AG04450 (cell line): ENCODE data around the gene FLYWCH1. TPM values are rescaled to one million over a fixed set of nuclear protein-coding genes. Genes with fewer than 3 reads are reported as not detected.

Experiments used
- CTCF ChIA-PET: fragments of 300-600, 350-600 bp; formaldehyde crosslinking; extraction: SDS; loops from one replicate; lab custom pipeline; 2022; ENCODE audit warnings: antibody characterized with exemption, inconsistent platforms; lab: Charles Lee
- POLR2A ChIA-PET: fragments of 350-600 bp; formaldehyde crosslinking; extraction: SDS; loops from one replicate; lab custom pipeline; 2021; ENCODE audit warnings: antibody characterized with exemption, inconsistent platforms; lab: Yijun Ruan, JAX
- DNase-seq: peaks from one replicate; pipeline ENCODE4 v3.0.0-alpha.2; 2011; ENCODE audit warnings: low read depth, low spot score
- H3K27ac ChIP-seq: one replicate; pipeline ENCODE4 v1.5.1; 2012; ENCODE audit warnings: low read depth, low read length, control low read depth
- H3K27me3 ChIP-seq: one replicate; pipeline ENCODE4 v1.6.0; 2012; ENCODE audit warnings: low read length; ENCODE audit not compliant: control insufficient read depth, insufficient read depth
- H3K4me3 ChIP-seq: 2 replicates; pipeline ENCODE4 v1.5.1; 2011; ENCODE audit warnings: mild to moderate bottlenecking, low read depth, low read length, control low read depth
- H3K9me3 ChIP-seq: 2 replicates; pipeline ENCODE4 v1.5.1; 2012; ENCODE audit warnings: low read length; ENCODE audit not compliant: control insufficient read depth, insufficient read depth
- CTCF ChIP-seq: IDR thresholded peaks from 2 replicates; pipeline ENCODE4 v1.5.1; 2011; ENCODE audit warnings: low read depth, low read length, control low read depth, inconsistent platforms
- polyA plus RNA-seq: library from polyadenylated mRNA; depleted of rRNA; stranded (reverse); fragments of >200 nt; gene quantifications from 2 replicates; pipeline ENCODE4 v1.2.3, GENCODE V29; 2011

Gene FLYWCH1
- polyA plus RNA-seq, 1 experiment: 15.1 TPM

GRCh38 chr16:2933701-2934100 is 22.0 kb downstream of the FLYWCH1 start:
- no peak for DNase-seq
- no peak for TF ChIP-seq CTCF
- H3K9me3 ChIP-seq: no peaks in the 10 kb centered on the region; the same call in 1 of the 2 replicates
- H3K27ac ChIP-seq: no peak overlapping the region
- no peaks in the 10 kb centered on the region for H3K27me3 ChIP-seq
- H3K4me3 ChIP-seq: no peak overlapping the region
- POLR2A ChIA-PET: no interaction called here
- CTCF ChIA-PET: no interaction called here

- no peaks in the 10 kb centered on the region for H3K27me3 ChIP-seq
- no peak for TF ChIP-seq CTCF
- no peak overlapping the region for H3K27ac ChIP-seq
- H3K9me3 ChIP-seq: no peaks in the 10 kb centered on the region; the same call in 1 of the 2 replicates
- ChIA-PET POLR2A (no interaction called here), CTCF (interaction anchor here (1.4 kb wide), 1 partner anchor 7 kb away, joined by 3 read pairs; no protein-coding TSS in a partner anchor)
- DNase-seq: no peak
- no peak overlapping the region for H3K4me3 ChIP-seq
Measured at GRCh38 chr16:2934450-2934849, 22.7 kb downstream of the FLYWCH1 start.

GRCh38 chr16:2936436-2937011 is 24.8 kb downstream of the FLYWCH1 start:
- CTCF ChIA-PET: no interaction called here
- no peak for TF ChIP-seq CTCF
- DNase-seq: no peak
- Histone ChIP-seq H3K27ac (no peak overlapping the region), H3K27me3 (no peaks in the 10 kb centered on the region), H3K4me3 (no peak overlapping the region), H3K9me3 (no peaks in the 10 kb centered on the region; the same call in 1 of the 2 replicates)
- POLR2A ChIA-PET: interaction anchor here (0.7 kb wide), 1 partner anchor 97 kb away, joined by 3 read pairs; no protein-coding TSS in a partner anchor

GRCh38 chr16:2937170-2937569 is 25.4 kb downstream of the FLYWCH1 start:
- TF ChIP-seq CTCF: no peak
- ChIA-PET POLR2A (no interaction called here), CTCF (no interaction called here)
- H3K27me3 ChIP-seq: no peaks in the 10 kb centered on the region
- H3K27ac ChIP-seq: no peak overlapping the region
- H3K9me3 ChIP-seq: no peaks in the 10 kb centered on the region; the same call in 1 of the 2 replicates
- H3K4me3 ChIP-seq: no peak overlapping the region
- DNase-seq: no peak

- Histone ChIP-seq H3K4me3 (no peak overlapping the region), H3K27me3 (no peaks in the 10 kb centered on the region), H3K9me3 (no peaks in the 10 kb centered on the region; the same call in 1 of the 2 replicates), H3K27ac (no peak overlapping the region)
- ChIA-PET CTCF (interaction anchor here (0.6 kb wide), 1 partner anchor 18 kb away, joined by 5 read pairs; no protein-coding TSS in a partner anchor), POLR2A (interaction anchor here (0.7 kb wide), 1 partner anchor 24 kb away, joined by 11 read pairs; no protein-coding TSS in a partner anchor)
- no peak for DNase-seq
- no peak for TF ChIP-seq CTCF
Measured at GRCh38 chr16:2938206-2938605, 26.5 kb downstream of the FLYWCH1 start.
